Tibial artery (tissue), 4 donors: Measurements from ENCODE around the gene NAA40.
A peak's percentile ranks its signal among the peaks of the same experiment; 100 is the strongest.

Experiments
- DNase-seq, 2 donors: peaks; one replicate each; pipeline ENCODE4 v3.0.0-alpha.2; 2019
- H3K27ac ChIP-seq, 2 donors: fragments of 200-600 bp; sonication (generic) in 1 of 2; 1 replicate in 1 of 2; 2 replicates in 1 of 2; pipeline ENCODE4 v1.5.1; 2018 to 2019; ENCODE audit warnings: mild to moderate bottlenecking in 1 of 2
- H3K27me3 ChIP-seq, 2 donors: fragments of 200-600 bp; sonication (generic) in 1 of 2; one replicate each; pipeline versions ENCODE4 v1.5.1 to v1.6.0; 2016 to 2019
- H3K36me3 ChIP-seq, 3 donors: fragments of 200-600 bp; sonication (generic) in 2 of 3; one replicate each; pipeline ENCODE4 v1.5.1; 2016 to 2019; ENCODE audit warnings: mild to moderate bottlenecking in 2 of 3
- H3K4me1 ChIP-seq, 4 donors: fragments of 200-600 bp; sonication (generic) in 2 of 4; 1 replicate in 3 of 4; 2 replicates in 1 of 4; pipeline ENCODE4 v1.5.1; 2016 to 2019
- H3K4me3 ChIP-seq, 2 donors: fragments of 200-600 bp; sonication (generic) in 1 of 2; 1 replicate in 1 of 2; 2 replicates in 1 of 2; pipeline ENCODE4 v1.5.1; 2018 to 2019; ENCODE audit warnings: mild to moderate bottlenecking in 2 of 2
- H3K9me3 ChIP-seq, 3 donors: fragments of 200-600 bp; sonication (generic) in 1 of 3; one replicate each; pipeline ENCODE4 v1.5.1; 2016 to 2019
- CTCF ChIP-seq, 2 experiments: fragments of 200-600 bp in 1 of 2; fragments of 450-650 bp in 1 of 2; IDR thresholded peaks; one replicate each; pipeline ENCODE4 v1.5.1; 2017 to 2019; ENCODE audit warnings: antibody characterized with exemption in 2 of 2, mild to moderate bottlenecking in 1 of 2, moderate library complexity in 1 of 2
- intact Hi-C: fragments of 100-400 bp; cut with DNase I; formaldehyde crosslinking; loops from one replicate; pipeline ENCODE4 v1.15.0; 2023; ENCODE audit warnings: low total_unique reads

Gene NAA40

GRCh38 chr11:63916837-63917691 is 21.7 kb upstream of the NAA40 start, which contains the start of gene RCOR2:
Gene RCOR2 (minus strand): TSS chr11:63917164. CDS start chr11:63916456, 708 bp downstream.
- no peaks in the 10 kb centered on the region for H3K36me3 ChIP-seq
- DNase-seq: peak; percentile 72 to 89
- no peaks in the 10 kb centered on the region for H3K27me3 ChIP-seq
- TF ChIP-seq CTCF (IDR thresholded peaks at IDR 0.05): no peak
- H3K4me1 ChIP-seq: peaks cover 0 to 54% (median 52%) of the 10 kb centered on the region in 4 donors
- intact Hi-C loops: no loop called here
- H3K4me3 ChIP-seq: peak within 1 kb of the TSS; percentile 54 to 63
- peak within 1 kb of the TSS; percentile 87 to 95 for H3K27ac ChIP-seq
- no peaks in the 10 kb centered on the region for H3K9me3 ChIP-seq

- Histone ChIP-seq H3K27ac (peak overlapping the region; percentile 87 to 95), H3K4me3 (peak overlapping the region; percentile 54 to 63), H3K36me3 (no peaks in the 10 kb centered on the region), H3K27me3 (no peaks in the 10 kb centered on the region), H3K4me1 (peaks cover 0 to 54% (median 52%) of the 10 kb centered on the region in 4 donors), H3K9me3 (no peaks in the 10 kb centered on the region)
- DNase-seq: peak; percentile 70 to 92
- intact Hi-C loops: no loop called here
- TF ChIP-seq CTCF (IDR thresholded peaks at IDR 0.05): no peak
Measured at GRCh38 chr11:63917692-63918506, 20.9 kb upstream of the NAA40 start.

GRCh38 chr11:63918507-63919191 is 20.2 kb upstream of the NAA40 start:
- intact Hi-C loops: no loop called here
- Histone ChIP-seq H3K4me3 (peak overlapping the region; percentile 54 to 63), H3K9me3 (no peaks in the 10 kb centered on the region), H3K36me3 (no peaks in the 10 kb centered on the region), H3K4me1 (peaks cover 0 to 54% (median 52%) of the 10 kb centered on the region in 4 donors), H3K27me3 (no peaks in the 10 kb centered on the region), H3K27ac (peak overlapping the region; percentile 87 to 95)
- DNase-seq: no peak
- TF ChIP-seq CTCF (IDR thresholded peaks at IDR 0.05): no peak

- no peaks in the 10 kb centered on the region for H3K27me3 ChIP-seq
- TF ChIP-seq CTCF (IDR thresholded peaks at IDR 0.05): no peak
- intact Hi-C loops: no loop called here
- H3K4me1 ChIP-seq: peaks cover 0 to 54% (median 52%) of the 10 kb centered on the region in 4 donors
- H3K27ac ChIP-seq: peak overlapping the region; percentile 87 to 95
- DNase-seq: peak in 1 of 2 donors; percentile 77
- H3K9me3 ChIP-seq: no peaks in the 10 kb centered on the region
- H3K4me3 ChIP-seq: peak overlapping the region; percentile 40 to 50
- H3K36me3 ChIP-seq: no peaks in the 10 kb centered on the region
Measured at GRCh38 chr11:63919267-63920125, 19.3 kb upstream of the NAA40 start.
